Liver (tissue), 9 donors: Measurements from ENCODE around the gene UNC13C. TPM values are rescaled to one million over a fixed set of nuclear protein-coding genes. Genes with fewer than 3 reads are reported as not detected.

Experiments
- DNase-seq: peaks from one replicate; pipeline ENCODE4 v3.0.0-alpha.2; 2017; ENCODE audit warnings: low spot score
- H3K27ac ChIP-seq, 2 donors: one replicate each; pipeline ENCODE4 v1.7.0; 2013; ENCODE audit warnings: inconsistent platforms in 2 of 2, low read length in 2 of 2, control low read depth in 1 of 2, low read depth in 1 of 2, mild to moderate bottlenecking in 1 of 2
- H3K27me3 ChIP-seq, 4 donors: one replicate each; pipeline versions ENCODE4 v1.6.1 to v1.7.0; 2013; ENCODE audit warnings: low read length in 3 of 4, inconsistent platforms in 1 of 4, mild to moderate bottlenecking in 1 of 4, moderate library complexity in 1 of 4; ENCODE audit not compliant: control insufficient read depth in 4 of 4, insufficient read depth in 4 of 4
- H3K36me3 ChIP-seq, 4 donors: one replicate each; pipeline versions ENCODE4 v1.6.1 to v1.7.0; 2013; ENCODE audit warnings: low read length in 3 of 4, mild to moderate bottlenecking in 3 of 4, low read depth in 1 of 4, moderate library complexity in 1 of 4; ENCODE audit not compliant: control insufficient read depth in 4 of 4, insufficient read depth in 3 of 4
- H3K4me1 ChIP-seq, 4 donors: one replicate each; pipeline versions ENCODE4 v1.6.1 to v1.7.0; 2013; ENCODE audit warnings: low read length in 3 of 4, mild to moderate bottlenecking in 3 of 4, moderate library complexity in 1 of 4; ENCODE audit not compliant: control insufficient read depth in 4 of 4, insufficient read depth in 4 of 4
- H3K4me3 ChIP-seq, 3 donors: one replicate each; pipeline versions ENCODE4 v1.6.1 to v1.7.0; 2013; ENCODE audit warnings: low read length in 3 of 3, control low read depth in 1 of 3, low read depth in 1 of 3, mild to moderate bottlenecking in 1 of 3
- H3K9ac ChIP-seq, 2 donors: one replicate each; pipeline ENCODE4 v1.7.0; 2013; ENCODE audit warnings: low read length in 2 of 2, mild to moderate bottlenecking in 2 of 2, moderate library complexity in 2 of 2, control low read depth in 1 of 2, low read depth in 1 of 2
- H3K9me3 ChIP-seq, 4 donors: one replicate each; pipeline versions ENCODE4 v1.6.1 to v1.7.0; 2013; ENCODE audit warnings: low read length in 3 of 4; ENCODE audit not compliant: control insufficient read depth in 4 of 4
- CTCF ChIP-seq: fragments of 150-350 bp; IDR thresholded peaks from 2 replicates; pipeline ENCODE4 v1.5.1; 2017; ENCODE audit warnings: improper control_type of control experiment, low read depth, low read length; ENCODE audit not compliant: missing input control
- EGR1 ChIP-seq, 2 donors: IDR thresholded peaks; 2 replicates each; pipeline ENCODE4 v1.6.1; 2016 to 2018; ENCODE audit warnings: antibody characterized with exemption in 2 of 2, low read depth in 2 of 2
- FOXA1 ChIP-seq: IDR thresholded peaks from 2 replicates; pipeline ENCODE4 v1.6.1; 2016; ENCODE audit warnings: antibody characterized with exemption
- FOXA2 ChIP-seq: IDR thresholded peaks from 2 replicates; pipeline ENCODE4 v1.6.1; 2016; ENCODE audit warnings: antibody characterized with exemption
- HNF4A ChIP-seq, 2 donors: conservative IDR thresholded peaks; 2 replicates each; pipeline ENCODE4 v1.6.1; 2016; ENCODE audit warnings: antibody characterized with exemption in 2 of 2, mild to moderate bottlenecking in 2 of 2
- HNF4G ChIP-seq: IDR thresholded peaks from 2 replicates; pipeline ENCODE4 v1.6.1; 2016; ENCODE audit warnings: antibody characterized with exemption
- JUND ChIP-seq, 2 donors: IDR thresholded peaks; 2 replicates each; pipeline ENCODE4 v1.6.1; 2016; ENCODE audit warnings: antibody characterized with exemption in 2 of 2
- MAX ChIP-seq: IDR thresholded peaks from 2 replicates; pipeline ENCODE4 v1.6.1; 2016; ENCODE audit warnings: antibody characterized with exemption
- NR2F2 ChIP-seq: IDR thresholded peaks from 2 replicates; pipeline ENCODE4 v1.6.1; 2016; ENCODE audit warnings: antibody characterized with exemption
- RAD21 ChIP-seq, 2 donors: IDR thresholded peaks; 2 replicates each; pipeline ENCODE4 v1.6.1; 2016; ENCODE audit warnings: antibody characterized with exemption in 2 of 2, mild to moderate bottlenecking in 2 of 2
- REST ChIP-seq: IDR thresholded peaks from 2 replicates; pipeline ENCODE4 v1.6.1; 2016; ENCODE audit warnings: antibody characterized with exemption, mild to moderate bottlenecking
- RXRA ChIP-seq, 2 donors: IDR thresholded peaks; 2 replicates each; pipeline ENCODE4 v1.6.1; 2017 to 2018; ENCODE audit warnings: antibody characterized with exemption in 2 of 2, mild to moderate bottlenecking in 1 of 2
- SP1 ChIP-seq: IDR thresholded peaks from 2 replicates; pipeline ENCODE4 v1.6.1; 2018; ENCODE audit warnings: antibody characterized with exemption, mild to moderate bottlenecking
- YY1 ChIP-seq: IDR thresholded peaks from 2 replicates; pipeline ENCODE4 v1.6.1; 2016; ENCODE audit warnings: antibody characterized with exemption, mild to moderate bottlenecking
- ZBTB33 ChIP-seq: IDR thresholded peaks from 2 replicates; pipeline ENCODE4 v1.6.1; 2016; ENCODE audit warnings: antibody characterized with exemption
- WGBS: extraction: QIAGEN DNeasy Blood & Tissue Kit; methylation state at CpG from one replicate; pipeline ENCODE4 v1.1.7; 2013; 5-methylcytosine and 5-hydroxymethylcytosine counted together
- polyA plus RNA-seq, 2 donors: library from polyadenylated mRNA; stranded (reverse) in 1 of 2; unstranded in 1 of 2; fragments of 200-250 nt in 1 of 2; fragments of >200 nt in 1 of 2; fragmentation: Nextera tagmentation in 1 of 2; extraction: Ambion mirVana in 1 of 2; gene quantifications; one replicate each; pipeline versions ENCODE4 v1.2.1 to v1.2.3, GENCODE V29; 2013 to 2015
- total RNA-seq, 2 donors: library from RNA; depleted of rRNA; stranded (reverse); fragments of >200 nt; gene quantifications; one replicate each; pipeline ENCODE4 v1.2.3, GENCODE V29; 2014
- donor health status: healthy.
- donor health status: healthy.
- donor health status: healthy.
- donor health status: healthy.
- donor health status: healthy.

Gene UNC13C
- total and polyA plus RNA-seq, 4 donors, result 0.19 TPM; not detected in 3

- no peaks in the 10 kb centered on the region for H3K27me3 ChIP-seq
- H3K36me3 ChIP-seq, result no peaks in the 10 kb centered on the region
- TF ChIP-seq SP1 (no peak), JUND (IDR thresholded peaks at IDR 0.05) (no peak), CTCF (no peak), YY1 (no peak), RAD21 (IDR thresholded peaks at IDR 0.05) (no peak), HNF4G (no peak), HNF4A (conservative IDR thresholded peaks at IDR 0.05) (no peak), FOXA1 (no peak), NR2F2 (no peak), MAX (no peak), REST (no peak), FOXA2 (no peak), ZBTB33 (no peak)
- H3K27ac ChIP-seq, result no peak overlapping the region
- DNase-seq, result no peak
- H3K4me1 ChIP-seq, result no peaks in the 10 kb centered on the region
- 62% methylated on average over 2 of the region's 2 CpGs for WGBS
- H3K9ac ChIP-seq, result no peak overlapping the region
- H3K4me3 ChIP-seq, result no peak overlapping the region
- no peaks in the 10 kb centered on the region for H3K9me3 ChIP-seq
Observed at GRCh38 chr15:54659646-54660045, 681.4 kb downstream of the UNC13C start.

GRCh38 chr15:54660356-54660755 is 682.1 kb downstream of the UNC13C start:
- no peaks in the 10 kb centered on the region for H3K36me3 ChIP-seq
- no peak for TF ChIP-seq CTCF
- no peak for TF ChIP-seq SP1
- no peak for TF ChIP-seq RAD21 (IDR thresholded peaks at IDR 0.05)
- TF ChIP-seq RXRA (IDR thresholded peaks at IDR 0.05), result no peak
- TF ChIP-seq HNF4A (conservative IDR thresholded peaks at IDR 0.05), result no peak
- TF ChIP-seq MAX, result no peak
- no peak for TF ChIP-seq EGR1 (IDR thresholded peaks at IDR 0.05; ENCODE audit: low read depth in 2 of 2)
- TF ChIP-seq FOXA2, result no peak
- no peak for TF ChIP-seq REST
- no peak for TF ChIP-seq FOXA1
- TF ChIP-seq YY1, result no peak
- H3K4me1 ChIP-seq, result no peaks in the 10 kb centered on the region
- WGBS, result 59% methylated on average over 5 of the region's 5 CpGs
- DNase-seq, result no peak
- H3K9ac ChIP-seq, result no peak overlapping the region
- no peak overlapping the region for H3K4me3 ChIP-seq
- no peak overlapping the region for H3K27ac ChIP-seq
- H3K27me3 ChIP-seq, result no peaks in the 10 kb centered on the region
- H3K9me3 ChIP-seq, result no peaks in the 10 kb centered on the region
